H1 (cell line): Measurements from ENCODE around the gene ZNF318. TPM values are rescaled to one million over a fixed set of nuclear protein-coding genes. Genes with fewer than 3 reads are reported as not detected.

Source experiments
- CTCF ChIA-PET: fragments of 300-600 bp; sonication (Branson Sonifier 250); formaldehyde crosslinking; loops from one replicate; lab custom pipeline; 2021; ENCODE audit not compliant: partially characterized antibody; lab: Charles Lee
- POLR2A ChIA-PET: fragments of 300-600 bp; sonication (Branson Sonifier 250); formaldehyde crosslinking; loops from one replicate; lab custom pipeline; 2021; ENCODE audit warnings: inconsistent platforms; ENCODE audit not compliant: partially characterized antibody; lab: Charles Lee
- DNase-seq, 2 experiments: peaks; one replicate each; pipeline versions ENCODE4 v3.0.0 to v3.0.0-alpha.2; 2010 to 2022; ENCODE audit warnings: low spot score in 2 of 2, low read depth in 1 of 2, mixed read lengths in 1 of 2
- FAIRE-seq: peaks from 2 replicates; lab custom pipeline; 2011; peaks lifted over from hg19 to GRCh38; lab: Jason Lieb, UNC
- H2AFZ ChIP-seq: 2 replicates; pipeline ENCODE4 v1.8.1; 2012; ENCODE audit warnings: low read length, inconsistent platforms
- H2AK5ac ChIP-seq: 2 replicates; pipeline ENCODE4 v1.6.1; 2013; ENCODE audit warnings: low read depth, low read length
- H2BK120ac ChIP-seq: replicated peaks from 2 replicates; pipeline ENCODE3; 2013; ENCODE audit warnings: low read depth, low read length, inconsistent platforms
- H2BK12ac ChIP-seq: 2 replicates; pipeline ENCODE4 v1.6.1; 2013; ENCODE audit warnings: low read depth, low read length
- H2BK15ac ChIP-seq: 2 replicates; pipeline ENCODE4 v1.6.1; 2013; ENCODE audit warnings: low read length
- H2BK20ac ChIP-seq: 2 replicates; pipeline ENCODE4 v1.6.1; 2013; ENCODE audit warnings: low read length
- H2BK5ac ChIP-seq: 2 replicates; pipeline ENCODE4 v1.6.1; 2013; ENCODE audit warnings: low read depth, low read length
- H3K14ac ChIP-seq: 2 replicates; pipeline ENCODE4 v1.6.1; 2013; ENCODE audit warnings: inconsistent platforms; ENCODE audit not compliant: insufficient read length
- H3K18ac ChIP-seq: 2 replicates; pipeline ENCODE4 v1.6.1; 2013; ENCODE audit warnings: low read length; ENCODE audit errors: extremely low read depth
- H3K23ac ChIP-seq: 2 replicates; pipeline ENCODE4 v1.6.1; 2013; ENCODE audit warnings: inconsistent platforms; ENCODE audit not compliant: insufficient read length
- H3K23me2 ChIP-seq: 2 replicates; pipeline ENCODE4 v1.6.1; 2013; ENCODE audit warnings: low read depth, low read length
- H3K27ac ChIP-seq: 2 replicates; pipeline ENCODE4 v1.6.1; 2011; ENCODE audit warnings: low read depth, low read length, inconsistent platforms
- H3K27me3 ChIP-seq, 4 experiments: replicated peaks in 1 of 4; 1 replicate in 1 of 4; 2 replicates in 3 of 4; pipeline versions ENCODE4 v1.6.1 to v1.8.1; 2011 to 2013; ENCODE audit warnings: low read length in 3 of 4, mild to moderate bottlenecking in 3 of 4, inconsistent platforms in 2 of 4, mixed read lengths in 2 of 4, moderate library complexity in 1 of 4; ENCODE audit not compliant: control insufficient read depth in 3 of 4, insufficient read depth in 3 of 4; ENCODE audit errors: extremely low read depth in 1 of 4
- H3K36me3 ChIP-seq, 4 experiments: 2 replicates each; pipeline versions ENCODE4 v1.6.1 to v1.8.1; 2011 to 2013; ENCODE audit warnings: mild to moderate bottlenecking in 4 of 4, low read length in 3 of 4, moderate library complexity in 2 of 4, control low read depth in 1 of 4, inconsistent platforms in 1 of 4; ENCODE audit not compliant: insufficient read depth in 4 of 4, control insufficient read depth in 2 of 4
- H3K4ac ChIP-seq: replicated peaks from 2 replicates; pipeline ENCODE3; 2013; ENCODE audit warnings: low read length, low read depth, mixed read lengths, inconsistent platforms; ENCODE audit not compliant: insufficient read length
- H3K4me1 ChIP-seq, 4 experiments: replicated peaks in 1 of 4; 1 replicate in 1 of 4; 2 replicates in 3 of 4; pipeline versions ENCODE4 v1.6.1 to v1.8.1; 2011 to 2013; ENCODE audit warnings: low read length in 3 of 4, inconsistent platforms in 2 of 4, mixed read lengths in 1 of 4; ENCODE audit not compliant: insufficient read depth in 4 of 4, control insufficient read depth in 3 of 4
- H3K4me2 ChIP-seq, 2 experiments: 2 replicates each; pipeline versions ENCODE4 v1.6.1 to v1.8.1; 2011 to 2013; ENCODE audit warnings: low read depth in 2 of 2, low read length in 2 of 2, control low read depth in 1 of 2, inconsistent platforms in 1 of 2, mild to moderate bottlenecking in 1 of 2; ENCODE audit not compliant: insufficient read depth in 1 of 2
- H3K4me3 ChIP-seq, 4 experiments: fragments of 200-600, 300-600 bp in 1 of 4; sonication (generic), shearing (Covaris generic), sonication (Bioruptor Twin) in 1 of 4; 2 replicates each; pipeline versions ENCODE4 v1.5.1 to v1.8.1; 2011 to 2016; ENCODE audit warnings: low read length in 4 of 4, low read depth in 3 of 4, control low read depth in 2 of 4, inconsistent platforms in 2 of 4, mild to moderate bottlenecking in 2 of 4, mixed read lengths in 1 of 4, moderate library complexity in 1 of 4; ENCODE audit not compliant: insufficient read depth in 2 of 4; ENCODE audit errors: extremely low read depth in 1 of 4
- H3K56ac ChIP-seq: replicated peaks from 2 replicates; pipeline ENCODE3; 2013; ENCODE audit warnings: low read depth, mild to moderate bottlenecking, mixed read lengths, low read length, inconsistent platforms; ENCODE audit not compliant: insufficient read length
- H3K79me1 ChIP-seq: 2 replicates; pipeline ENCODE4 v1.6.1; 2013; ENCODE audit warnings: low read depth, low read length, control low read depth
- H3K79me2 ChIP-seq, 2 experiments: 2 replicates each; pipeline versions ENCODE4 v1.6.1 to v1.8.1; 2012 to 2013; ENCODE audit warnings: low read length in 2 of 2, mild to moderate bottlenecking in 2 of 2, inconsistent platforms in 1 of 2; ENCODE audit not compliant: insufficient read depth in 2 of 2, control insufficient read depth in 1 of 2
- H3K9ac ChIP-seq, 4 experiments: replicated peaks in 1 of 4; 1 replicate in 1 of 4; 2 replicates in 3 of 4; pipeline versions ENCODE4 v1.6.1 to v1.8.1; 2011 to 2013; ENCODE audit warnings: low read depth in 3 of 4, low read length in 3 of 4, control low read depth in 2 of 4, mild to moderate bottlenecking in 2 of 4, moderate library complexity in 2 of 4, inconsistent platforms in 1 of 4; ENCODE audit errors: extremely low read depth in 1 of 4
- H3K9me3 ChIP-seq, 2 experiments: 2 replicates each; pipeline versions ENCODE4 v1.6.1 to v1.8.1; 2012 to 2013; ENCODE audit warnings: mild to moderate bottlenecking in 2 of 2, moderate library complexity in 2 of 2, control low read depth in 1 of 2, inconsistent platforms in 1 of 2, low read depth in 1 of 2, low read length in 1 of 2, mixed read lengths in 1 of 2; ENCODE audit not compliant: insufficient read depth in 2 of 2
- H4K20me1 ChIP-seq, 2 experiments: replicated peaks in 1 of 2; 2 replicates each; pipeline versions ENCODE3 to v1.8.1; 2011 to 2013; ENCODE audit warnings: inconsistent platforms in 2 of 2, low read length in 2 of 2, mild to moderate bottlenecking in 1 of 2; ENCODE audit not compliant: insufficient read depth in 2 of 2, control insufficient read depth in 1 of 2
- H4K5ac ChIP-seq: 2 replicates; pipeline ENCODE4 v1.6.1; 2013; ENCODE audit warnings: low read length, low read depth, mixed read lengths, inconsistent platforms; ENCODE audit not compliant: insufficient read length
- H4K8ac ChIP-seq: 2 replicates; pipeline ENCODE4 v1.8.0; 2013; ENCODE audit warnings: mild to moderate bottlenecking, moderate library complexity, low read length, inconsistent platforms; ENCODE audit not compliant: insufficient read depth; ENCODE audit errors: extremely low read depth
- H4K91ac ChIP-seq: replicated peaks from 2 replicates; pipeline ENCODE3; 2013; ENCODE audit warnings: low read length, mixed read lengths, inconsistent platforms; ENCODE audit not compliant: insufficient read length
- ASH2L ChIP-seq: fragments of 200-600, 300-600 bp; sonication (generic); IDR thresholded peaks from one replicate; pipeline ENCODE4 v1.7.1; 2017; ENCODE audit warnings: low read length
- BACH1 ChIP-seq: IDR thresholded peaks from 2 replicates; pipeline ENCODE4 v1.6.1; 2012; ENCODE audit warnings: low read length, improper control_type of control experiment
- CHD1 ChIP-seq: IDR thresholded peaks from 2 replicates; pipeline ENCODE4 v1.6.1; 2012; ENCODE audit warnings: low read depth, low read length, improper control_type of control experiment
- CREB1 ChIP-seq: IDR thresholded peaks from 2 replicates; pipeline ENCODE4 v1.6.1; 2012; ENCODE audit warnings: inconsistent platforms
- EZH2 ChIP-seq: fragments of 200-600 bp; sonication (generic); IDR thresholded peaks from 2 replicates; pipeline ENCODE4 v1.7.1; 2012; ENCODE audit warnings: low read depth, mild to moderate bottlenecking, moderate library complexity, low read length, inconsistent platforms; ENCODE audit not compliant: severe bottlenecking
- FOSL1 ChIP-seq: IDR thresholded peaks from 2 replicates; pipeline ENCODE4 v1.6.1; 2011; ENCODE audit warnings: mild to moderate bottlenecking, low read depth, low read length, moderate library complexity; ENCODE audit not compliant: insufficient read depth
- KDM4A ChIP-seq: IDR thresholded peaks from one replicate; pipeline ENCODE4 v1.7.1; 2012; ENCODE audit warnings: low read depth, mild to moderate bottlenecking, moderate library complexity, low read length, inconsistent platforms; ENCODE audit not compliant: severe bottlenecking
- MAFK ChIP-seq: IDR thresholded peaks from 2 replicates; pipeline ENCODE4 v1.6.1; 2012; ENCODE audit warnings: low read depth, mild to moderate bottlenecking, improper control_type of control experiment, low read length
- POU5F1 ChIP-seq: IDR thresholded peaks from 2 replicates; pipeline ENCODE4 v1.6.1; 2011; ENCODE audit warnings: low read depth, mild to moderate bottlenecking, low read length, moderate library complexity
- RBBP5 ChIP-seq: IDR thresholded peaks from 2 replicates; pipeline ENCODE4 v1.7.1; 2012; ENCODE audit warnings: low read depth, mild to moderate bottlenecking, inconsistent platforms, low read length, moderate library complexity, borderline replicate concordance
- RXRA ChIP-seq: IDR thresholded peaks from 2 replicates; pipeline ENCODE4 v1.6.1; 2011; ENCODE audit warnings: low read depth, mild to moderate bottlenecking, low read length, moderate library complexity; ENCODE audit not compliant: insufficient read depth
- SP2 ChIP-seq: IDR thresholded peaks from 2 replicates; pipeline ENCODE4 v1.6.1; 2012; ENCODE audit warnings: mild to moderate bottlenecking, low read length, inconsistent platforms
- SP4 ChIP-seq: IDR thresholded peaks from 2 replicates; pipeline ENCODE4 v1.6.1; 2012; ENCODE audit warnings: low read length, inconsistent platforms
- SRF ChIP-seq: IDR thresholded peaks from 2 replicates; pipeline ENCODE4 v1.6.1; 2011; ENCODE audit warnings: mild to moderate bottlenecking, low read depth, low read length, moderate library complexity
- ZNF274 ChIP-seq: IDR thresholded peaks from 2 replicates; pipeline ENCODE4 v1.7.0; 2012; ENCODE audit warnings: low read length, borderline replicate concordance; ENCODE audit errors: extremely low read depth
- WGBS, 2 experiments: shearing (Covaris generic) in 1 of 2; methylation state at CpG; one replicate each; pipeline versions ENCODE4 v1.1.6 to v1.1.7; 2013 to 2015; ENCODE audit warnings: low lambda C conversion rate in 2 of 2, mixed read lengths in 2 of 2, inconsistent platforms in 1 of 2, low coverage in 1 of 2, missing lambda C conversion rate in 1 of 2; ENCODE audit not compliant: insufficient replicate concordance in 2 of 2, insufficient coverage in 1 of 2, insufficient read length in 1 of 2; ENCODE audit errors: extremely low coverage in 1 of 2, missing lambda C conversion rate in 1 of 2; 5-methylcytosine and 5-hydroxymethylcytosine counted together
- polyA plus RNA-seq, 7 experiments: library from polyadenylated mRNA; depleted of rRNA in 3 of 7; stranded (reverse) in 5 of 7; unstranded in 2 of 7; fragments of >200 nt in 5 of 7; fragments of 200-250 nt in 2 of 7; gene quantifications; 1 replicate in 5 of 7; 2 replicates in 1 of 7; 4 replicates in 1 of 7; pipeline versions ENCODE4 v1.2.1 to v1.2.3, GENCODE V29; 2011 to 2013; ENCODE audit warnings: missing spikeins in 2 of 7, mixed read lengths in 2 of 7
- total RNA-seq: library from RNA; stranded (reverse); fragmentation: NEBNext Ultra II Directional; extraction: Animal tissue kit (Norgen Biotek cat#: 25700); gene quantifications from 2 replicates; pipeline ENCODE4 v1.2.1, GENCODE V29; 2021

Gene ZNF318
- total and polyA plus RNA-seq, 2 of the 8 experiments (the other 6 are each of a cell fraction or from before 2014, with no cell fraction given) = 10.2 to 22.1 TPM

DNA sequence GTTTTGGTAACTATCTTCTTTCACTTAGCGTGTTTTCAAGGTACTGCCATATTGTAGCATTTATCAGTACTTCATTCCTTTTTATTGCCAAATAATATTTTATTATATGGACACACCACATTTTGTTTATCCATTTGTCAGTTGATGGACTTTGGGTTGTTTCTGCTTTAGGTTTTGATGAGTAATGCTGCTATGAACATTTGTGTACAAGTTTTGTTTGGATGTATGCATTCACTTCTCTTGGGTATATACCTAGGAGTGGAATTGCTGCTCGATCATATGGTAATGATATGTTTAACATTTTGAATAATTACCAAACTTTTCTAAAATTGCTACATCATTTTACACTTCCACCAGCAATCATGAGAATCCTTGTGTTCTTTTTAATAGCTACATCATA, 77.7 kb downstream of the ZNF318 start:
- no peak overlapping the region for H3K9ac ChIP-seq
- H2BK15ac ChIP-seq = no peak overlapping the region
- H4K91ac ChIP-seq = no peak overlapping the region
- H3K4me2 ChIP-seq = no peak overlapping the region
- ChIA-PET CTCF (interaction anchor here (0.7 to 1.3 kb wide), 2 partner anchors 11 to 44 kb away, joined by 3 read pairs; no protein-coding TSS in a partner anchor), POLR2A (no interaction called here)
- peaks cover 12% of the 10 kb centered on the region; the same call in 1 of the 2 replicates for H3K23me2 ChIP-seq
- H3K23ac ChIP-seq = no peak overlapping the region
- no peak overlapping the region for H3K14ac ChIP-seq
- H3K36me3 ChIP-seq = no peaks in the 10 kb centered on the region; a peak in 1 of 8 replicates
- peaks cover 0 to 2% (median under 1%) of the 10 kb centered on the region in 4 experiments; a peak in 2 of 7 replicates for H3K27me3 ChIP-seq
- no peak overlapping the region for H2AK5ac ChIP-seq
- H3K56ac ChIP-seq = no peak overlapping the region
- no peak overlapping the region for H3K27ac ChIP-seq
- peaks cover 0 to 7% (median 6%) of the 10 kb centered on the region in 4 experiments; a peak in 4 of 7 replicates for H3K4me1 ChIP-seq
- H2BK12ac ChIP-seq = no peak overlapping the region
- no peak overlapping the region for H4K5ac ChIP-seq
- H3K79me2 ChIP-seq = no peaks in the 10 kb centered on the region
- FAIRE-seq (no peak), DNase-seq (no peak)
- no peak overlapping the region for H2BK120ac ChIP-seq
- H3K4me3 ChIP-seq = no peak overlapping the region
- H3K9me3 ChIP-seq = no peaks in the 10 kb centered on the region
- no peak overlapping the region for H4K8ac ChIP-seq
- H2AFZ ChIP-seq = no peak overlapping the region
- H2BK20ac ChIP-seq = no peak overlapping the region
- 96% methylated on average over 2 of the region's 2 CpGs; no CpG with 5 or more reads in 1 of the 2 experiments for WGBS, 2 experiments
- peaks cover 0 to 8% of the 10 kb centered on the region in 2 experiments for H4K20me1 ChIP-seq
- TF ChIP-seq FOSL1 (no peak), BACH1 (no peak), CHD1 (no peak), SP4 (no peak), ZNF274 (no peak), SP2 (no peak), RBBP5 (no peak), MAFK (no peak), CREB1 (no peak), SRF (no peak), KDM4A (no peak), EZH2 (no peak), ASH2L (no peak), POU5F1 (no peak), RXRA (no peak)
- no peaks in the 10 kb centered on the region for H3K79me1 ChIP-seq
- H3K4ac ChIP-seq = no peak overlapping the region
- H3K18ac ChIP-seq = no peak overlapping the region
- H2BK5ac ChIP-seq = no peak overlapping the region
